Measurements from ENCODE around the gene TNNI3K. TPM values are rescaled to one million over a fixed set of nuclear protein-coding genes. Genes with fewer than 3 reads are reported as not detected.

Gene TNNI3K
- polyA plus RNA-seq, 1 of the 3 experiments (the other 2 are of a cell fraction): 0.31 TPM

DNA sequence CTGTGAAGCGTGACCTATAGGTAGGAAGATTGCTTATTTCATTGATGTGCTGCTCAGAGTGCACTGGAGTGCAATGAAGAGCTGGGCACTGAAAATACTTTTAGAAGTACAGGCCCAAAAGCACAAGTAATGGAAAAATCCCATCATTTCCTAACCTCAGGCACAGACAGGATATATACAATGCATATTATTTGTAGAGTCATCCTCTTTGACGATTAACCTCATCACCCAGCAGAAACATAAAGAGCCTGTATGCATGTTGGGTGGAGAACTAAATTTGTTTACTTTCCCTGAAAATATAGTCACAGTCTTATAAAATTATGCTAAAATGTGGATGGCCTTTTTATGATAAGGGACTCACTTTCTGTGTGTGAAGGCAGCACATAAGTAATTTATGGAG is 98.1 kb downstream of the TNNI3K start:
- Histone ChIP-seq H3K27me3 (ENCODE audit: insufficient read depth) (no peaks in the 10 kb centered on the region), H3K27ac (ENCODE audit: low read depth in 2 of 2, low read length in 1 of 2) (no peak overlapping the region), H3K36me3 (replicated peaks in 1 of 2; ENCODE audit: control insufficient read depth in 1 of 2, insufficient read depth in 2 of 2, low read length in 1 of 2) (no peaks in the 10 kb centered on the region), H3K4me1 (ENCODE audit: control insufficient read depth in 1 of 2, insufficient read depth in 2 of 2, low read depth in 1 of 2, low read length in 1 of 2) (no peaks in the 10 kb centered on the region), H3K4me2 (no peak overlapping the region), H2AFZ (ENCODE audit: low read depth) (no peak overlapping the region), H3K9me3 (no peaks in the 10 kb centered on the region), H4K20me1 (ENCODE audit: insufficient read depth) (no peaks in the 10 kb centered on the region), H3K4me3 (ENCODE audit: low read depth in 2 of 2, low read length in 1 of 2) (no peak overlapping the region), H3F3A (replicated peaks; ENCODE audit: insufficient read depth) (no peaks in the 10 kb centered on the region), H3K9ac (no peak overlapping the region), H3K79me2 (ENCODE audit: insufficient read depth) (no peaks in the 10 kb centered on the region), H3K9me2 (no peaks in the 10 kb centered on the region)
- ChIA-PET CTCF (no interaction called here), POLR2A (no interaction called here)
- 54% methylated on average over 2 of the region's 2 CpGs for WGBS (ENCODE audit: low lambda C conversion rate)
- no peak for TF ChIP-seq SIN3A (IDR thresholded peaks at IDR 0.05; ENCODE audit: borderline replicate concordance, low read depth, low read length)
- TF ChIP-seq GABPA (IDR thresholded peaks at IDR 0.05; ENCODE audit: low read depth): no peak
- TF ChIP-seq NRF1 (IDR thresholded peaks at IDR 0.05; ENCODE audit: low read depth, low read length): no peak
- TF ChIP-seq, protein P1, sequence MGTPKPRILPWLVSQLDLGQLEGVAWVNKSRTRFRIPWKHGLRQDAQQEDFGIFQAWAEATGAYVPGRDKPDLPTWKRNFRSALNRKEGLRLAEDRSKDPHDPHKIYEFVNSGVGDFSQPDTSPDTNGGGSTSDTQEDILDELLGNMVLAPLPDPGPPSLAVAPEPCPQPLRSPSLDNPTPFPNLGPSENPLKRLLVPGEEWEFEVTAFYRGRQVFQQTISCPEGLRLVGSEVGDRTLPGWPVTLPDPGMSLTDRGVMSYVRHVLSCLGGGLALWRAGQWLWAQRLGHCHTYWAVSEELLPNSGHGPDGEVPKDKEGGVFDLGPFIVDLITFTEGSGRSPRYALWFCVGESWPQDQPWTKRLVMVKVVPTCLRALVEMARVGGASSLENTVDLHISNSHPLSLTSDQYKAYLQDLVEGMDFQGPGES (IDR thresholded peaks at IDR 0.05; ENCODE audit: low read depth, low read length): no peak
- no peak for TF ChIP-seq FOXM1 (IDR thresholded peaks at IDR 0.05; ENCODE audit: low read depth)
- TF ChIP-seq EP300 (IDR thresholded peaks at IDR 0.05; ENCODE audit: borderline replicate concordance in 1 of 2, low read depth in 1 of 2, low read length in 1 of 2): no peak
- no peak for DNase-seq

DNA sequence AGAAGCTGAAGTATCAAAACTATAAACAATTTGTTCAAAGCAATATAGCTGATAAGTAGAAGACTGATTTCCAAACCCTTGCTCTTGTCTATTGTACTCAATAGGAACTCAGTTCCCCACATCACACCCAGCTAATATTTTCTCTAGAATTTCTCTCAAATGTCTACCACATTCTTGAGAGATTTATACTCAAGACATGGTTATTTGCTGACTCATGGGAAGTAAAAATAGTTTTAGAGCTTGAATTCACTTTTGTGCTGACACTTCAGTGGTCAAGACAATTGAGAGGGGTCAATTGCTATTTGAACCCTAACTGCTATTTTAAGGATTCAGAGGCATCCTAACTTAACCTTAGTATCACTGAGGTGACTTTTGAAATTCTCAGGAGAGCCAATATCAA is 99.0 kb downstream of the TNNI3K start:
- Histone ChIP-seq H3K4me2 (no peak overlapping the region), H3K36me3 (replicated peaks in 1 of 2; ENCODE audit: control insufficient read depth in 1 of 2, insufficient read depth in 2 of 2, low read length in 1 of 2) (no peaks in the 10 kb centered on the region), H4K20me1 (ENCODE audit: insufficient read depth) (no peaks in the 10 kb centered on the region), H3K4me1 (ENCODE audit: control insufficient read depth in 1 of 2, insufficient read depth in 2 of 2, low read depth in 1 of 2, low read length in 1 of 2) (no peaks in the 10 kb centered on the region), H3K9me3 (no peaks in the 10 kb centered on the region), H3K4me3 (ENCODE audit: low read depth in 2 of 2, low read length in 1 of 2) (no peak overlapping the region), H3K9me2 (no peaks in the 10 kb centered on the region), H3K27me3 (ENCODE audit: insufficient read depth) (no peaks in the 10 kb centered on the region), H3K79me2 (ENCODE audit: insufficient read depth) (no peaks in the 10 kb centered on the region), H3K9ac (no peak overlapping the region), H3K27ac (ENCODE audit: low read depth in 2 of 2, low read length in 1 of 2) (no peak overlapping the region), H2AFZ (ENCODE audit: low read depth) (no peak overlapping the region), H3F3A (replicated peaks; ENCODE audit: insufficient read depth) (no peaks in the 10 kb centered on the region)
- POLR2A ChIA-PET: no interaction called here
- TF ChIP-seq, protein P2, sequence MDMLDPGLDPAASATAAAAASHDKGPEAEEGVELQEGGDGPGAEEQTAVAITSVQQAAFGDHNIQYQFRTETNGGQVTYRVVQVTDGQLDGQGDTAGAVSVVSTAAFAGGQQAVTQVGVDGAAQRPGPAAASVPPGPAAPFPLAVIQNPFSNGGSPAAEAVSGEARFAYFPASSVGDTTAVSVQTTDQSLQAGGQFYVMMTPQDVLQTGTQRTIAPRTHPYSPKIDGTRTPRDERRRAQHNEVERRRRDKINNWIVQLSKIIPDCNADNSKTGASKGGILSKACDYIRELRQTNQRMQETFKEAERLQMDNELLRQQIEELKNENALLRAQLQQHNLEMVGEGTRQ (IDR thresholded peaks at IDR 0.05; ENCODE audit: borderline replicate concordance, low read depth, low read length): no peak
- TF ChIP-seq NFIC (IDR thresholded peaks at IDR 0.05; ENCODE audit: borderline replicate concordance) (no peak), NRF1 (IDR thresholded peaks at IDR 0.05; ENCODE audit: low read depth, low read length) (no peak), POLR2AphosphoS5 (IDR thresholded peaks at IDR 0.05; ENCODE audit: low read depth, low read length) (no peak), GABPA (IDR thresholded peaks at IDR 0.05; ENCODE audit: low read depth) (no peak), JUND (IDR thresholded peaks at IDR 0.05) (no peak), EZH2phosphoT487 (IDR thresholded peaks at IDR 0.05; ENCODE audit: borderline replicate concordance, low read depth) (no peak), GATA2 (CRISPR knock-in tag; IDR thresholded peaks at IDR 0.05) (no peak), EP300 (IDR thresholded peaks at IDR 0.05; ENCODE audit: borderline replicate concordance in 1 of 2, low read depth in 1 of 2, low read length in 1 of 2) (no peak), FOSL2 (IDR thresholded peaks at IDR 0.05; ENCODE audit: borderline replicate concordance, low read depth) (no peak), RXRA (IDR thresholded peaks at IDR 0.05; ENCODE audit: borderline replicate concordance, low read depth) (no peak), TCF12 (IDR thresholded peaks at IDR 0.05) (no peak)
- TF ChIP-seq, protein P1 (IDR thresholded peaks at IDR 0.05; ENCODE audit: low read depth, low read length): no peak
- TF ChIP-seq, protein P3, sequence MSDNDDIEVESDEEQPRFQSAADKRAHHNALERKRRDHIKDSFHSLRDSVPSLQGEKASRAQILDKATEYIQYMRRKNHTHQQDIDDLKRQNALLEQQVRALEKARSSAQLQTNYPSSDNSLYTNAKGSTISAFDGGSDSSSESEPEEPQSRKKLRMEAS (IDR thresholded peaks at IDR 0.05; ENCODE audit: low read depth): no peak
- TF ChIP-seq, protein P4, sequence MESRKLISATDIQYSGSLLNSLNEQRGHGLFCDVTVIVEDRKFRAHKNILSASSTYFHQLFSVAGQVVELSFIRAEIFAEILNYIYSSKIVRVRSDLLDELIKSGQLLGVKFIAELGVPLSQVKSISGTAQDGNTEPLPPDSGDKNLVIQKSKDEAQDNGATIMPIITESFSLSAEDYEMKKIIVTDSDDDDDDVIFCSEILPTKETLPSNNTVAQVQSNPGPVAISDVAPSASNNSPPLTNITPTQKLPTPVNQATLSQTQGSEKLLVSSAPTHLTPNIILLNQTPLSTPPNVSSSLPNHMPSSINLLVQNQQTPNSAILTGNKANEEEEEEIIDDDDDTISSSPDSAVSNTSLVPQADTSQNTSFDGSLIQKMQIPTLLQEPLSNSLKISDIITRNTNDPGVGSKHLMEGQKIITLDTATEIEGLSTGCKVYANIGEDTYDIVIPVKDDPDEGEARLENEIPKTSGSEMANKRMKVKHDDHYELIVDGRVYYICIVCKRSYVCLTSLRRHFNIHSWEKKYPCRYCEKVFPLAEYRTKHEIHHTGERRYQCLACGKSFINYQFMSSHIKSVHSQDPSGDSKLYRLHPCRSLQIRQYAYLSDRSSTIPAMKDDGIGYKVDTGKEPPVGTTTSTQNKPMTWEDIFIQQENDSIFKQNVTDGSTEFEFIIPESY (IDR thresholded peaks at IDR 0.05; ENCODE audit: borderline replicate concordance, low read depth): no peak
- TF ChIP-seq, protein P5, sequence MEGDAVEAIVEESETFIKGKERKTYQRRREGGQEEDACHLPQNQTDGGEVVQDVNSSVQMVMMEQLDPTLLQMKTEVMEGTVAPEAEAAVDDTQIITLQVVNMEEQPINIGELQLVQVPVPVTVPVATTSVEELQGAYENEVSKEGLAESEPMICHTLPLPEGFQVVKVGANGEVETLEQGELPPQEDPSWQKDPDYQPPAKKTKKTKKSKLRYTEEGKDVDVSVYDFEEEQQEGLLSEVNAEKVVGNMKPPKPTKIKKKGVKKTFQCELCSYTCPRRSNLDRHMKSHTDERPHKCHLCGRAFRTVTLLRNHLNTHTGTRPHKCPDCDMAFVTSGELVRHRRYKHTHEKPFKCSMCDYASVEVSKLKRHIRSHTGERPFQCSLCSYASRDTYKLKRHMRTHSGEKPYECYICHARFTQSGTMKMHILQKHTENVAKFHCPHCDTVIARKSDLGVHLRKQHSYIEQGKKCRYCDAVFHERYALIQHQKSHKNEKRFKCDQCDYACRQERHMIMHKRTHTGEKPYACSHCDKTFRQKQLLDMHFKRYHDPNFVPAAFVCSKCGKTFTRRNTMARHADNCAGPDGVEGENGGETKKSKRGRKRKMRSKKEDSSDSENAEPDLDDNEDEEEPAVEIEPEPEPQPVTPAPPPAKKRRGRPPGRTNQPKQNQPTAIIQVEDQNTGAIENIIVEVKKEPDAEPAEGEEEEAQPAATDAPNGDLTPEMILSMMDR (IDR thresholded peaks at IDR 0.05): no peak
- CTCF ChIA-PET: no interaction called here
- DNase-seq: no peak

Data from SK-N-SH (cell line).